ENCODE data around the gene SPOUT1. TPM values are rescaled to one million over a fixed set of nuclear protein-coding genes. Genes with fewer than 3 reads are reported as not detected.
A peak's percentile ranks its signal among the peaks of the same experiment; 100 is the strongest.

The SPOUT1 gene
- total RNA-seq, 2 experiments from 2014 or later = 85.9 to 91.2 TPM

DNA sequence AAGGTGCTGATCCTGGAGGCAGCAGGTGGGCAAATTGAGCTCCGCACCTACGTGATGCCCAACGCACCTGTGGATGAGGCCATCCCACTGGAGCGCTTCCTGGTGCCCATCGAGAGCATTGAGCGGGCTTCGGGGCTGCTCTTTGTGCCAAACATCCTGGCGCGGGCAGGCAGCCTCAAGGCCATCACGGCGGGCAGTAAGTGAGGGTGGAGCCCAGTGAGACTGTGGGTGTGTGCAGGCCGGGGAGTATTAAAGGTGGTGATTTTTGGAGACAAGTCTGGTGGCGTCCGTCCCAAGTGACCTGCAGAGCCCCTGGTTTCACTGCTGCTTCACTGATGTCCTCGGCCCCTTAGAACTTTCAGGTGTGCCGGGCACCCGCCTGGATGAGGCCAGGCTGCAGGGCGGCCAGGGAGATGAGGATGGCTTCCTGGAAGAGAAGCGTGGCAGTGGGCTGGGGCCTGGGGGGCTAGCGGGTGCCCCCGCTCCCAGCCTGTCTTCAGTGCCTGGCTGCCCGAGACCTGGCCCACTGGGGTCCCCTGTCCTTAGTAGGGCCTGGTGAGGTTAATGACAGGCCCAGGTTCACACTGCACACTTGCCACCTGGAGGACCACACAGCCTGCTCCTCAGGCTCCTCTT lies 7.1 kb downstream of the SPOUT1 start:
- H3K36me3 Mint-ChIP-seq (ENCODE audit: low read depth) = peaks cover 32% of the 10 kb centered on the region
- H3K27ac Mint-ChIP-seq = no peak overlapping the region
- no peaks in the 10 kb centered on the region for H3K27me3 Mint-ChIP-seq

DNA sequence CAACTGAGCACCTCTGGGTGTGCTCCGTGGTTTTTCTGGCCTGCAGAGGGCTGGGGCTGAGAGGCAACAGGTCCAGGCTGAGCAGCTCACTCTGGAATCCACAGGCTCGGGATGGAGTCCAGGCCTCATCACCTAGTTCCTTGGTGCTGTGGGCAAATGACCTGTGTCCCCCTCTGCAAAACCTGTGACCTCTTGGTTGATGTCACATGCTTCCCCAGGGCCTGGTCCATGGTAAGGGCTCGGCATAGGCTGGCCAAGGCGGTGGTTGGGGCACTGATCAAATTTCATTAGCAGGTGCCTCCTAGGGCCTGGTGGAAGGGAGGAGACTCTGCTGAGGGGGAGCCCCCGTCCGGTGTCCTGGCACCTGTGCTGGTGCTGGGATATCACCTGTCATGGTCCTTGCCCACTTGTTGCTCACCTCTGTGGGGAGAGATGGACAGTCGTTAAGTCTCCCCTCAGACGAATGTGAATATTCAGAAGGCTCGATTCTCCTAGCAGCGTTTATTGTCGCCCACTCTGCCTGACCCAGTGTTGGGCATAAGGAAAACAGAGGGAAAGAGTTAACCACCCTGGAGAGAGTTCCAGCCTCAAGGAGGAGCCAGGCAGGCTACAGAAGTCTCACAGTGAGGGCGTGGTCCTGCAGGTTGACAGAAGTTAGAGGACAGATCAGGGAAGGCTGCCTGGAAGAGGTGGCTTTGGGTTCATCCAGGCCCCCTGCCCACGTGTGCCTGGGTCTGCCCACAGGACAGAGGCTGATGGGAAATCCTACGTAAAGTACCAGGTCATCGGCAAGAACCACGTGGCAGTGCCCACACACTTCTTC lies 7.8 kb downstream of the SPOUT1 start:
- Mint-ChIP-seq H3K4me3 (no peak overlapping the region), H3K4me1 (ENCODE audit: low read depth) (peaks cover 19% of the 10 kb centered on the region), H3K27me3 (no peaks in the 10 kb centered on the region), H3K36me3 (ENCODE audit: low read depth) (peaks cover 25% of the 10 kb centered on the region), H3K27ac (no peak overlapping the region), H3K9me3 (no peaks in the 10 kb centered on the region)
- DNase-seq (no peak), ATAC-seq (no peak)
- TF ChIP-seq, protein P1, sequence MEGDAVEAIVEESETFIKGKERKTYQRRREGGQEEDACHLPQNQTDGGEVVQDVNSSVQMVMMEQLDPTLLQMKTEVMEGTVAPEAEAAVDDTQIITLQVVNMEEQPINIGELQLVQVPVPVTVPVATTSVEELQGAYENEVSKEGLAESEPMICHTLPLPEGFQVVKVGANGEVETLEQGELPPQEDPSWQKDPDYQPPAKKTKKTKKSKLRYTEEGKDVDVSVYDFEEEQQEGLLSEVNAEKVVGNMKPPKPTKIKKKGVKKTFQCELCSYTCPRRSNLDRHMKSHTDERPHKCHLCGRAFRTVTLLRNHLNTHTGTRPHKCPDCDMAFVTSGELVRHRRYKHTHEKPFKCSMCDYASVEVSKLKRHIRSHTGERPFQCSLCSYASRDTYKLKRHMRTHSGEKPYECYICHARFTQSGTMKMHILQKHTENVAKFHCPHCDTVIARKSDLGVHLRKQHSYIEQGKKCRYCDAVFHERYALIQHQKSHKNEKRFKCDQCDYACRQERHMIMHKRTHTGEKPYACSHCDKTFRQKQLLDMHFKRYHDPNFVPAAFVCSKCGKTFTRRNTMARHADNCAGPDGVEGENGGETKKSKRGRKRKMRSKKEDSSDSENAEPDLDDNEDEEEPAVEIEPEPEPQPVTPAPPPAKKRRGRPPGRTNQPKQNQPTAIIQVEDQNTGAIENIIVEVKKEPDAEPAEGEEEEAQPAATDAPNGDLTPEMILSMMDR (IDR thresholded peaks at IDR 0.05) = no peak
- POLR2A ChIA-PET = interaction anchor here (0.8 to 4.6 kb wide), 2 partner anchors 7 to 9 kb away, joined by 3 to 41 read pairs; partner anchors contain the start of gene SPOUT1
- intact Hi-C loops (cut with micrococcal nuclease) = no loop called here
- CTCF ChIA-PET = interaction anchor here (4.8 kb wide), 1 partner anchor 7 kb away, joined by 53 read pairs; the partner anchor contains the start of gene SPOUT1

More for the DNA sequence above, 7.1 kb downstream of the SPOUT1 start:
- TF ChIP-seq, protein P1 (IDR thresholded peaks at IDR 0.05) = no peak
- POLR2A ChIA-PET = no interaction called here
- Mint-ChIP-seq H3K9me3 (no peaks in the 10 kb centered on the region), H3K4me3 (no peak overlapping the region), H3K4me1 (ENCODE audit: low read depth) (peaks cover 24% of the 10 kb centered on the region)
- ATAC-seq (no peak), DNase-seq (no peak)
- intact Hi-C loops (cut with micrococcal nuclease) = no loop called here
- CTCF ChIA-PET = no interaction called here

DNA sequence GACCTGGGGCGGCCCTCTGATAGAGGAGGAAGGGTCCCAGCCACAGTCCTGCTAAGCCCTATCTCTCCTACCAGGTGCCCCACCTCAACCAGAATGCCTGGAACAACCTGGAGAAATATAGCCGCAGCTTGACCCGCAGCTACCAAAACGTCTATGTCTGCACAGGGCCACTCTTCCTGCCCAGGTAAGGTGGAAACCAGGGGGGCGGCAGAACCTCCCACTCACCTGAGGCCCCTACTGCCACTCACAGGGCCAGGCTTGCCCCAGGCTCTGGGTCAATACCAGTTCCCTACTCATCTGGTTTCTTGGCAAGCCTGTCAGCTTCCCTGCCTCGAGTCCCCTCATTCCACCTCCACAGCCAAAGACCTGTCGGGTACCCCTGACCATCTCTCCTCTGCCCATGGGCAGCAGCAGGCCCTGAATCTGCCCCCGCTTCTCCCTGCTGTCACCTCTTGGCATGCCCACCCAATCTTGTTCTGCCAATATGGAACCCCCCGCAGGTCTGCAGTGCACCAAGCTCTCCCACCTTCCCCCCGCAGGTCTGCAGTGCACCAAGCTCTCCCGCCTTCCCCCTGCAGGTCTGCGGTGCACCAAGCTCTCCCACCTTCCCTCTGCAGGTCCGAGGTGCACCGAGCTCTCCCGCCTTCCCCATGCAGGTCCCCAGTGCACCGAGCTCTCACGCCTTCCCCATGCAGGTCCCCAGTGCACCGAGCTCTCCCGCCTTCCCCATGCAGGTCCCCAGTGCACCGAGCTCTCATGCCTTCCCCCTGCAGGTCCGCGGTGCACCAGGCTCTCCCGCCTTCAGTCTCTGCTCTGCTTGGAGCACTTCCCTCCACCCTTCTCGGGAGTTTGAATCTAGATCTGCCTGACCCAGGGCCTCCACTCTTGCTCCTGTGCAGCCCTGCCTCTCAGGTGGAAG lies 8.7 kb downstream of the SPOUT1 start:
- Mint-ChIP-seq H3K4me3 (no peak overlapping the region), H3K36me3 (ENCODE audit: low read depth) (peaks cover 19% of the 10 kb centered on the region), H3K9me3 (no peaks in the 10 kb centered on the region), H3K4me1 (ENCODE audit: low read depth) (peaks cover 19% of the 10 kb centered on the region), H3K27me3 (no peaks in the 10 kb centered on the region), H3K27ac (peak overlapping the region; percentile 26)
- ChIA-PET POLR2A (interaction anchor here (0.6 to 4.6 kb wide), 4 partner anchors 8 to 230 kb away, joined by 3 to 41 read pairs (median 3); partner anchors contain the start of gene SPOUT1), CTCF (interaction anchor here (1.3 to 4.8 kb wide), 2 partner anchors 8 to 99 kb away, joined by 3 to 53 read pairs; partner anchors contain the start of gene SPOUT1)
- ATAC-seq = no peak
- intact Hi-C loops (cut with micrococcal nuclease) = no loop called here
- TF ChIP-seq, protein P1 (IDR thresholded peaks at IDR 0.05) = no peak
- no peak for DNase-seq

DNA sequence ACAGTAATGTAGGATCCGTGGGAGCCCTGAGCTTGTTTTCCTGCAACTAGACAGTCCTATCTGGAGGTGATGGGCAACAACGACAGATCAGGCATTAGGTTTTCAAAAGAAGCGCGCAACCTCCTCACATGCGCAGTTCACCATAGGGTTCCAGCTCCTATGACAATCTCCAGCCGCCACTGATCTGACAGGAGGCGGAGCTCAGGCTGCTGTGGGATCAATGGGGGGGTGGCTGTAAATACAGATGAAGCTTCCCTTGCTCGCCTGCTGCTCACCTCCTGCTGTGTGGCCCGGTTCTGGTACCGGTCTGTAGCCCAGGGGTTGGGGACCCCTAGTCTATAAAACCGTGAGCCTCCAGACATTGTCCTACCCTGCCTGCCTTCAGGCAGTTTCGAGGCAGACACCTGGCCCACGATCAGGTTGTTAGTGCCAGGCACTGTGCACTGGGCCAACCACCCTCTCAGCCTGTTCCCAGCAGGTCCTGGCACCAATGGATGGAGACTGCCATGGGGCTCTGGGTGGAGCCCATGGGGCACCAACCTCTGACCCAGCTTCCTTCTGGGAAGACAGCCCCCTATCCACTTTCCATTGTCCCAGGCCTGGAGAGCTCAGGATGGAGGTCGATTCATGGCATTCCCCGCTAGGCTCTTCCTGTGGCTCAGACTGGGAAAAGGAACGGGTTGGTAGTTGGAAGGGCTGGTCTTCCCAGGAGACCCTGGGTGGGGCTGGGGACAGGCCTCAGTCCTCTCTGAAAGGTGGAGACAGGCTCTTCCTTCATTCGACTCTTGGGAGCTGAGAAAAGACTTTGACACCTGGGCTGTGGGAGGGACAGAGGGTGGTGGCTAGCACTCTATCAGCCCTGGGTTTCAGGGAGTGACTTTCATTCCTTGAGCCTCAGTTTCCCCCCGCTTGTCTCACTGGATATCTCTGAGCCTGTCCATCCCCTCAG lies 9.6 kb downstream of the SPOUT1 start:
- ATAC-seq (no peak), DNase-seq (no peak)
- Mint-ChIP-seq H3K4me3 (peak overlapping the region; percentile 80), H3K9me3 (no peaks in the 10 kb centered on the region), H3K4me1 (ENCODE audit: low read depth) (peaks cover 19% of the 10 kb centered on the region), H3K27ac (no peak overlapping the region), H3K27me3 (no peaks in the 10 kb centered on the region), H3K36me3 (ENCODE audit: low read depth) (peaks cover 12% of the 10 kb centered on the region)
- TF ChIP-seq, protein P1 (IDR thresholded peaks at IDR 0.05) = no peak
- ChIA-PET POLR2A (interaction anchor here (0.6 to 4.6 kb wide), 8 partner anchors 9 to 229 kb away, joined by 3 to 41 read pairs (median 3); partner anchors contain the start of genes SET and SPOUT1), CTCF (interaction anchor here (1.3 to 4.8 kb wide), 5 partner anchors 9 to 109 kb away, joined by 3 to 53 read pairs (median 13); partner anchors contain the start of gene SPOUT1)
- intact Hi-C loops (cut with micrococcal nuclease) = no loop called here

Data from activated CD8-positive, alpha-beta T cell treated with anti-CD3 and anti-CD28 coated beads for 36 hours (primary cell).